Activated CD8-positive, alpha-beta T cell treated with anti-CD3 and anti-CD28 coated beads, Interleukin-2, amount 10 ng/mL, durations not matched to agents 7 days and 5 days (primary cell): ENCODE results near the gene PLXND1. TPM values are rescaled to one million over a fixed set of nuclear protein-coding genes. Genes with fewer than 3 reads are reported as not detected.

Experiments used
- ATAC-seq: fragments of 150-1000 bp; cut with Tn5 transposase; one replicate; pipeline ENCODE4 v1.10.0; 2021; ENCODE audit warnings: moderate library complexity
- CTCF ChIA-PET: fragments of 350-600 bp; sonication (Branson Sonifier 250); formaldehyde crosslinking; loops from one replicate; lab custom pipeline; 2021; ENCODE audit warnings: antibody characterized with exemption; lab: Charles Lee
- POLR2A ChIA-PET: fragments of 350-600 bp; sonication (Branson Sonifier 250); formaldehyde crosslinking; loops from one replicate; lab custom pipeline; 2021; ENCODE audit warnings: antibody characterized with exemption; lab: Charles Lee
- DNase-seq: peaks from one replicate; pipeline ENCODE4 v3.0.0-alpha.2; 2020
- H3K27ac Mint-ChIP-seq: one replicate; pipeline ENCODE4 v1.8.0; 2021; ENCODE audit warnings: mild to moderate bottlenecking, mixed read lengths
- H3K27me3 Mint-ChIP-seq: one replicate; pipeline ENCODE4 v1.8.0; 2021; ENCODE audit warnings: low read depth, mixed read lengths
- H3K36me3 Mint-ChIP-seq: one replicate; pipeline ENCODE4 v1.8.0; 2021; ENCODE audit warnings: low read depth, mixed read lengths
- H3K4me1 Mint-ChIP-seq: one replicate; pipeline ENCODE4 v1.8.0; 2021; ENCODE audit warnings: low read depth, mixed read lengths
- H3K4me3 Mint-ChIP-seq: one replicate; pipeline ENCODE4 v1.8.0; 2021; ENCODE audit warnings: mild to moderate bottlenecking, mixed read lengths
- H3K9me3 Mint-ChIP-seq: one replicate; pipeline ENCODE4 v1.8.0; 2022; ENCODE audit warnings: mixed read lengths; ENCODE audit not compliant: insufficient read depth
- total RNA-seq, 2 experiments: library from RNA; stranded (reverse); gene quantifications; one replicate each; pipeline ENCODE4 v1.2.3, GENCODE V29; 2021

PLXND1 gene
- total RNA-seq, 2 experiments from 2014 or later = 3.7 to 4.1 TPM

DNA sequence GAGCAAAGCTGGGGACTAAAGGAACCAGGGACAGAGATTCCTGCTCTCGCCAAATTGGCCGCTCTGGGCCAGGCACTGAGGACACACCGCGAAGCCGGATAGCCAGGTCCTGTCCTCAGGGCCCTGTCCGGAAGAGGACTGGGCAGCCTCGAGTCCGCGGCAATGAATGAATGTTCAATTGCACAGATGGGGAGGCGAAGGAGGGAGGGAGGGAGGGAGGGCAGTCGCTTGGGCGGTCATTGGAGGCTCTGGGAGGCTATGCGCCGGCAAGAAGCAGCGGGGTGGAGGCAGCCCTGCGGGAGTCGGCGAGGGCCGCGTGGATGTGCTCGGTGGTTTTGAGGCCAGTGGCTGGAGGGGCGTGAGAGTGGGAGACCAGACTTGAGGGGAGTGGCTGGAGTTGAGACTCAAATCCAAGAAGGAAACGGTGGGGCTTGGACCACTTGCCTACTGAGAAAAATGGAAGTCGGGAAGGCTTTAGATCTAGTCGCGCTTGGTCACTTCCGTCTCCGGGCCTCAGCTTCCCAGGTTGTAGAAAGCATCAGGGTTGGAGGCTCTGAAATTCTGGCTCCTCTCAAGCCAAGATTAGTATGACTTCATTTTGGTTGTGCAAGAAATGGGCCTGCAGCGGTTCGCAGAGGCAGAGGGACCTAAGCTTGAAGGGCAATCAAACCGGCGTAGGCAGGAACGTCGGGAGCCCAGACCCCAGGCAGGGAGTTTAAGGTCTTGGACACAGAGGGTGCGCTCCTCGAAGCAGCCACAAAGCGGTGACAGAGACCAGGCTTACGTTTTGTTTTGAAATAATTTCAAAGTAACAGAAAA, 21.1 kb upstream of the PLXND1 start:
- Mint-ChIP-seq H3K27ac (peak overlapping the region; percentile 76), H3K27me3 (peaks cover 11% of the 10 kb centered on the region), H3K4me3 (peak overlapping the region; percentile 75), H3K36me3 (no peaks in the 10 kb centered on the region), H3K9me3 (no peaks in the 10 kb centered on the region), H3K4me1 (peaks cover 26% of the 10 kb centered on the region)
- ATAC-seq (peak; percentile 52), DNase-seq (peak; percentile 77)
- CTCF ChIA-PET = interaction anchor here (0.6 to 2.6 kb wide), 27 partner anchors 10 to 924 kb away, joined by 3 to 27 read pairs (median 4); no protein-coding TSS in a partner anchor
- POLR2A ChIA-PET = interaction anchor here (0.7 to 0.8 kb wide), 2 partner anchors 50 to 265 kb away, joined by 3 to 5 read pairs; no protein-coding TSS in a partner anchor

DNA sequence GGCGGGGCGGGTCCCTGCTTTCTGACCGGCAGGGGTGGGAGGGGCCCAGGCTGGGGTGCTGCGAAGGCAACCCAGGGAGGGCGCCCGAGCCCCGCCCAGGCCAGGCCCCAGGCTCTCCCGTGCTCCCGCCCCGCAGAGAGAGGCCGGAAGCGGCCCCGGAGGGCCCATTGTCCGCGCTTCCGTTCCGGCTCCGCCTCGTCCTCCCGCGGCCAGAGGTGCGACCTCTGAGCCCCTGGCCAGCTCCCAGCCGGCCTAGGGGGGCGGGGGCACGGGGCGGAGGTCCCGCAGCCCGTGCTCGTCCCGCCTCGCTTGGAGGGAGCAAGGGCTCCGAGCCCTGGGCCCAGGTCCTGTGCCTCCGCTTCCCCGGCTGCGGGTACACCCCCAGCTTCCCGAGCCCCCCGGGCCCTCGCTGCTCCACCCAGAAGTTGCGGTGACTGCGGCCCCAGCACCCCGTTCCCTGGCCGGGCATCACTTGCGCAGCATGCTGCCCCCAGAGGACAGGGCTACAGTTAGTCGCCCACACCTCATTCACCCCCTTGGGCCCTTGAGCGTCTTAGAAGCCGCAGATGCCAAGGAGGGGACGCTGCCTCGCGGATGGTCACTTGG, 20.4 kb upstream of the PLXND1 start:
- peak overlapping the region; percentile 76 for H3K27ac Mint-ChIP-seq

DNA sequence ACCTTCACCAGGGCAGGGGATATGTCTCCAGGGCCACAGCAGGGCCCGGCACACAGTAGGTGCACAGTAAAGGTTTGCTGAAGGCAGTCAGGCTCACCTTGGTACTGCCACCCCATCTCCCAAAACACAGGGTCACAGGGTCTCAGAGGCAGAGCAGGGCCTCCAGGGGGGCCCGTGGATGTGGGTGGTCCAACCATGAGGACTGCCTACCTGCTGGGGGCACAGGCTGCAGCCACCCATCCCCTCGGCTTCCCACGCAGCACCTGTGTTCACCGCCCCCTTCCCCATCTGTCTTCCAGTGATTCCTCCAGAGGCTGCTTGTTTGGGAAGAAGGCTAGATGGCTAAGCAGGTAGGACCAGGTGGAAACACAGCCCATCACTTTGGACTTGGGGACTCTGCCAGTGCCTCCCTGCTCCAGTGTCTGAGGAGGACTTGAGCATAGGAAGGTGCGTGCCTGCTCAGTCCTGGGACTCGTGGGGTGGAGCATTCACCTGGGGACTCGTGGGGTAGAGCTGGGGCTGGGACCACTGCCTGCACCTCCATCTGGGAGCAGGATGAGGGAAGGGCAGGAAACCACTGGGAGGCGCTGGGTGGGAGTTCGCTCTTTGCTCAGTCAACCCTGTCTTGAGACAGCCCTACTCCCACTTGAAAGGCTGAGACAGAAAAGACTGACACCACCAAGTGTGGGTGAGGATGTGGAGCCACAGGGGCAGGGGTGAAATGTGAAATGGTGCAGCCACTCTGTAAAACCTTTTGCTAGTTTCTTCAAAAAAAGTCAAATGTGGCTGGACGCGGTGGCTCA, 18.8 kb upstream of the PLXND1 start:
- Mint-ChIP-seq H3K27me3 (peaks cover 11% of the 10 kb centered on the region), H3K9me3 (no peaks in the 10 kb centered on the region), H3K4me3 (no peak overlapping the region), H3K27ac (no peak overlapping the region), H3K36me3 (no peaks in the 10 kb centered on the region), H3K4me1 (peaks cover 26% of the 10 kb centered on the region)
- DNase-seq = no peak
- POLR2A ChIA-PET = no interaction called here
- CTCF ChIA-PET = no interaction called here
- no peak for ATAC-seq

More for the DNA sequence above, 20.4 kb upstream of the PLXND1 start:
- Mint-ChIP-seq H3K27me3 (peaks cover 11% of the 10 kb centered on the region), H3K4me3 (peak overlapping the region; percentile 75), H3K9me3 (no peaks in the 10 kb centered on the region), H3K36me3 (no peaks in the 10 kb centered on the region), H3K4me1 (peaks cover 26% of the 10 kb centered on the region)
- ChIA-PET POLR2A (no interaction called here), CTCF (interaction anchor here (0.6 to 2.1 kb wide), 10 partner anchors 9 to 375 kb away, joined by 3 to 27 read pairs (median 4); no protein-coding TSS in a partner anchor)
- DNase-seq = peak; percentile 76
- peak; percentile 90 for ATAC-seq

DNA sequence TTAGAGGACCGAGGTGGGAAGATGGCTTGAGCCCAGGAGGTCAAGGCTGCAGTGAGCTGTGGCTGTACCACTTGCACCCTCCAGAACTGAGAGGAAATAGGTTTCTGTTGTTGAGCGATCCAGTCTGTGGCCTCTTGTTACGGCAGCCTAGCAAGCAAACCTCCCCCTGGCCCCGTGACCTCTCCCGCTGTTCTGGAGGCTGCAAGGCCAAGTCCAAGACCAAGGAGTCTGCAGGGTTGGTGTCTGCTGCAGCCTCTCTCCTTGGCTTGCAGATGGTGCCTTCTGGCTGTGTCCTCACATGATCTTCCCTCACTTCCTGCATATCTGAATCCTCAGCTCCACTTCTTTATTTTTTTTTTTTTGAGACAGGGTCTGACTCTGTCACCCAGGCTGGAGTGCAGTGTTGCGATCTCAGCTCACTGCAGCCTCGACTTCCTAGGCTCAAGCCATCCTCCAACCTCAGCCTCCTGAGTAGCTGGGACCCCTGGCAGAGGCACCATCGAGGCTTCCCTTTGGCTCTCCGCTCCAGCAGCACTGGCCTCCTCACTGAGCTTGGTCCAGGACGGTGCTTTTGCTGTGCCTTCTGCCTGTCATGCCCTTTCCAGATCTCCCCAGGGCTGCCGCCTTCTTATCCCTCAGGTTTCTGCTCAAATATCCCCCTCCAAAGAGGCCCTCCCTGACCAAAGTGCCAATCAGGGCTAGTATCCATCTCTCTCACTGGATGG, 18.0 kb upstream of the PLXND1 start:
- H3K4me3 Mint-ChIP-seq = no peak overlapping the region
- peaks cover 11% of the 10 kb centered on the region for H3K27me3 Mint-ChIP-seq
- DNase-seq (no peak), ATAC-seq (no peak)
- no peaks in the 10 kb centered on the region for H3K36me3 Mint-ChIP-seq
- H3K27ac Mint-ChIP-seq = no peak overlapping the region
- ChIA-PET POLR2A (no interaction called here), CTCF (no interaction called here)
- H3K4me1 Mint-ChIP-seq = peaks cover 26% of the 10 kb centered on the region
- H3K9me3 Mint-ChIP-seq = no peaks in the 10 kb centered on the region

DNA sequence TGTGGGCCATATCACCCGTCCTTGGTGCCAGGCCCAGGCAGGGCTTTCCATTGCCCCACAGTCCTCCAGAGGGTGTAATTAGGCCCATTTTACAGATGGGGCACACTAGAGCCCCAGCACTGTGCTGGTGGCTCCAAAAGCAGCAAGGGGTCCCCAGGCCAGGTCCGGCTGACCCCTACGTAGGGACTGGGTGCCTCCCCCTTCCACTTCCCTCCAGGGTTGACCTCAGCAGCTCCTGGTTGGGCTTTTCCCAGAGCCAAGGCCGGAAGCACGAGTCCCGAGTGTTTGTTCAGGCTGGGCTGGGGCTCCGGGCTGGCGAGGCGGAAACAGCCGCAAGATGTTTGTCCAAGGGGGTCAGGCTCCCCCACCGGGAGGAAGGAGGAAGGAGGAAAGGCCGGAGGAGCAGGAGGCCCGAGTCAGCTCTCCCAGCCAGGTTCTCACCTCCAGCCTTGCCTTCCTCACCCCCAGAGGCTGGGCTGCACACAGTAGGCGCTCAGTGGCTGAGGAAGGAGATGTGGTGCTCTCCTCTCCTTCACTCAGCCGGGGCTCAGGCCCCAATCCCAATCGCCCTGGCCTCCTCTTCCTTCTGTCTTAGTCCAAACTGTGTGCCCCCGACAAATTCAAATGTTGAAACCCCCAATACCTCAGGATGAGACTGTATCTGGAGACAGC, 17.1 kb upstream of the PLXND1 start:
- CTCF ChIA-PET = no interaction called here
- POLR2A ChIA-PET = no interaction called here
- H3K4me1 Mint-ChIP-seq = peaks cover 30% of the 10 kb centered on the region
- no peaks in the 10 kb centered on the region for H3K9me3 Mint-ChIP-seq
- H3K4me3 Mint-ChIP-seq = no peak overlapping the region
- H3K27me3 Mint-ChIP-seq = peaks cover 11% of the 10 kb centered on the region
- no peak for DNase-seq
- H3K27ac Mint-ChIP-seq = no peak overlapping the region
- no peaks in the 10 kb centered on the region for H3K36me3 Mint-ChIP-seq
- ATAC-seq = no peak

DNA sequence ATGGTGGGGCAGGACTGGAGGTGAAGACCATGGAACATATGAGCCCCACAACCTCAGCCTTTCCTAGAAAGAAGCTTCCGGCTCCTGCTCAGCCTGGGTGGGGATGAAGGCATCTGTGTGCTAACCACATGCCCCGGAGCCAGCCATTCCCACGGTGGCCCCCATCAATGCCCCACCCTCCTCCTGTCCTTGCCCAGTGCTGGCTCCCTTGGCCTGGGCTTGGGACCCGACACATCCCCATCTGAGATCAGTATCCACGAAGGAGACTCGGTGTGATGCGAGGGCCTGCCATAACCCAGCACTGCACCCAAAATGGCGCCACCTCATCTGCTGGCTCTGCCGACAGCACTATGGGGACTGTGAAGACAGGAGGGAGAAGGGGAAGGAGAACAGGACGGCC, 16.5 kb upstream of the PLXND1 start:
- Mint-ChIP-seq H3K4me1 (peaks cover 29% of the 10 kb centered on the region), H3K36me3 (no peaks in the 10 kb centered on the region), H3K9me3 (no peaks in the 10 kb centered on the region), H3K27me3 (peaks cover 8% of the 10 kb centered on the region), H3K4me3 (no peak overlapping the region), H3K27ac (no peak overlapping the region)
- ChIA-PET CTCF (interaction anchor here (0.7 kb wide), 1 partner anchor 18 kb away, joined by 3 read pairs; no protein-coding TSS in a partner anchor), POLR2A (no interaction called here)
- ATAC-seq (no peak), DNase-seq (no peak)

DNA sequence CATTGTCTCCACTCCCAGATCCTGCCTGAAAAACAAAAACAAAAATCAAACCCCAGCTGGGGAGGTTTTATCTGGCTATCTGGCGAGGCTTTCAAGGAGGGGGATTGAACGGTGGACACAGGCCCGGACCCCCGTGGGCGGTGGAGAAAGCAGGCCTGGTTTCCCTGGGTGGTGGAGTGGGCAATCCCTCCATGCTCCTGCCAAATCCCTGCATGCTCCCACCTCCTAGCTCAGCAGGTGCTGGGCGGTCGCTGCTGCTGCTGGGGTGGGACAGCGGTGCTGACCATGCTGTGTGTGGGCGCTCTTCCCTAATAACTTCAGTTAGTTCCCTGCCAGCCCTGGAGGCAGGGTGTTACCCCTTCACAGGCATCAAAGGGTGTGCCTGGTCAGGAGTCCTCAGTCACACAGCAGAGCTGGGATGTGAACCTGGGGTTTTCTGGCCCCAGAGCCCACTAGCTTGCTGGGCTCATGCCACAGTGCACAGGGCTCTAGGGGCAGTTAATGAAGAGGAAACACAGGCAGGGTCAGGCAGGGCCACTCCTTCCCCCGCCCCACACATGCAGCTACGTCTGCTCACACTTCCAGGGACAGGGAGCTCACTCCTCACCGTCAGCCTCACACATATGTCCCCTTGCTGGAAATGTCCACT, 15.9 kb upstream of the PLXND1 start:
- H3K27me3 Mint-ChIP-seq = peaks cover 6% of the 10 kb centered on the region
- no peak overlapping the region for H3K27ac Mint-ChIP-seq
- H3K4me1 Mint-ChIP-seq = peaks cover 23% of the 10 kb centered on the region
- H3K36me3 Mint-ChIP-seq = no peaks in the 10 kb centered on the region
- no peaks in the 10 kb centered on the region for H3K9me3 Mint-ChIP-seq
- DNase-seq (no peak), ATAC-seq (no peak)
- POLR2A ChIA-PET = interaction anchor here (0.6 kb wide), 1 partner anchor 219 kb away, joined by 3 read pairs; no protein-coding TSS in a partner anchor
- H3K4me3 Mint-ChIP-seq = no peak overlapping the region
- CTCF ChIA-PET = interaction anchor here (0.7 kb wide), 1 partner anchor 17 kb away, joined by 3 read pairs; no protein-coding TSS in a partner anchor

DNA sequence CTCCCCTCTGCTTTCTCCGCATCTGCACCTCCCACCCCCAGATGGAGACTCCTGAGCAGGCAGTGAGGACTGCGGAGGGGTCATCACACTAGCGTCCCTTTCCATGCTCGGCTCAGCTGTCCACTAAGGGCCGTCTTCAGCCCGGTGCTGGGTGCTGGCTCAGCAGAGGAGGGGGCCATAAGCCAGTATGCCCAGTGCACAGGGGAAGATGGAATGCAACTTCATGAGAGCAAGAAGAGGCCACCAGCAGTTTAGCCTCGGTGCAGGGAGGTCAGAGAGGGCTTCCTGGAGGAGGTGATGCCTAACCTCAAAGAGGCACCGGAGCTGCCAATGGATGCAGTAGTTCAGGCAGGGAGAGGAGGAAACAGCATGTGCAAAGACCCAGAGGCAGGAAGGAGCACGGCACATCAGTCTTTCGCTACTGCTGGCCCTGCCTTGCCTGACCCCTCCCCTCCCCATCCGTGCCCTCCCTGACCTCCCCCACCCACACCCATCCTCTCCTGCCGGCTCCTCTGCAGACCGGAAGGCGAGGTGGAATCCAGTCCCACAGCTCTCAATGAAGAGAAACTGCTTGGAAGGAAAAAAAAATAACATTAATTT, 15.2 kb upstream of the PLXND1 start:
- DNase-seq (no peak), ATAC-seq (no peak)
- peaks cover 9% of the 10 kb centered on the region for H3K27me3 Mint-ChIP-seq
- H3K4me3 Mint-ChIP-seq = no peak overlapping the region
- no peaks in the 10 kb centered on the region for H3K9me3 Mint-ChIP-seq
- no peaks in the 10 kb centered on the region for H3K36me3 Mint-ChIP-seq
- H3K4me1 Mint-ChIP-seq = peaks cover 19% of the 10 kb centered on the region
- POLR2A ChIA-PET = interaction anchor here (0.6 kb wide), 1 partner anchor 220 kb away, joined by 3 read pairs; no protein-coding TSS in a partner anchor
- CTCF ChIA-PET = no interaction called here
- no peak overlapping the region for H3K27ac Mint-ChIP-seq

DNA sequence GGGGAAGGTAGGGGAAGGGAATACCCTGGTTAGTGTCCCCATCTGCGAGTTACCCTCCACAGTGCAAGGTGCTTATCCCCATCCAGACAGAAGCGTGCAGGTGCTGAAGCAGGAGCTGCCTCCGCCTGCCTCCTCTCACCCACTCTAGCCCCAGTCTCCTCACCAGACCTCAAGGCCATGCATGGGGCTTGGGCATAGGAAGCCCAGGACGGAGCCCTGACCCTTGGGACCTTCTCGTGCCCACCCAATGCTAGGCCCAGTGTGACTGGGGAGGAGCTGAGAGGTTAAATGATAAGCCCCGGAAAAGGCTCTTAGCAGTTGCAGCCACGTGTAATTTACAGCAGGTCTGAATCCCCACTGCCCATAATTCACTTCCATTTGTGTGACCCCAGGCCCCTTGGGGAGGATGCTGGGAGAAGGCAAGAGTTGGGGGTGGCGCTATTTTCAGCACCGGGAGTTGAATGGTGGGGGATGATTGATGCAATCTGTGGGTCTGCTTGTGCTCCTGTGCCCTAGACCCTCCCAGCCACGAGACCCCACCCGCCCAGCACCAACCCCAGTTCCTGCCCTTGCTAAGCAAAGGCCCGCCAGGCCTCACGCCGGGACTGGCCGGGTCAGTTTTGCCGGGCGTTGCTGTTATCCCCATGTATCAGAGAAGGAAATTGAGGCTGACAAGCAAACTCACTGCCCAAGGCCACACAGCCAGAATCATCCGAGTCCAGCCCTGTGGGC, 14.5 kb upstream of the PLXND1 start:
- CTCF ChIA-PET = no interaction called here
- DNase-seq (no peak), ATAC-seq (no peak)
- Mint-ChIP-seq H3K4me3 (no peak overlapping the region), H3K27me3 (peaks cover 9% of the 10 kb centered on the region), H3K4me1 (peaks cover 14% of the 10 kb centered on the region), H3K36me3 (no peaks in the 10 kb centered on the region), H3K9me3 (no peaks in the 10 kb centered on the region), H3K27ac (no peak overlapping the region)
- POLR2A ChIA-PET = no interaction called here

DNA sequence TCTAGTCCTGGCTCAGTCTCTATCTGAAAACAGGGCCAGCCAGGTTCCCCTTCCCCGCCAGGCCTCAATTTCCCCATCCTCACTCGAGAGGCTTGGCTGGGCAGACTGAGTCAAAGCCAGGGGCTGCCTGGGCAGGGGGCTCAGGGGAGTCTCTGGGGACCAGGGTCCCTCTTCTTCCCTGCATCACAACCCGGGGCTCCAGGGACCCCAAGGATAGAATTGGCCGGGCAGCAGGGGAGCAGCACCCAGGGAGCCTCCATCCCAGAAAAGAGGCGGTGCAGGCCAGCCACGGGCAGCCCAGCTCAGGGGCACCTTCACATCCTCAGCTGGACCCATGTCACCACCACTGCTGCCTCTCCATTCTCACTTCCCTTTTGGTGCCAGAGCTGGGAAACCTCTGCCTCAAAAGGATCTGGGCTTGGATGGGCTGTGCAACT, 13.3 kb upstream of the PLXND1 start:
- H3K4me3 Mint-ChIP-seq = no peak overlapping the region
- no peak overlapping the region for H3K27ac Mint-ChIP-seq
- no peak for DNase-seq
- ATAC-seq = no peak
- H3K9me3 Mint-ChIP-seq = no peaks in the 10 kb centered on the region
- H3K27me3 Mint-ChIP-seq = peaks cover 3% of the 10 kb centered on the region
- ChIA-PET POLR2A (no interaction called here), CTCF (no interaction called here)
- H3K36me3 Mint-ChIP-seq = no peaks in the 10 kb centered on the region
- peaks cover 7% of the 10 kb centered on the region for H3K4me1 Mint-ChIP-seq
